ENCODE measurements around the gene OR51V1. TPM values are rescaled to one million over a fixed set of nuclear protein-coding genes. Genes with fewer than 3 reads are reported as not detected.

The OR51V1 gene
- total RNA-seq, 1 donor from 2014 or later, result not detected

GRCh38 chr11:5227681-5228080 is 27.2 kb upstream of the OR51V1 start:
- H3K9me3 Mint-ChIP-seq (ENCODE audit: unreplicated experiment), result no peaks in the 10 kb centered on the region
- TF ChIP-seq, protein P1, sequence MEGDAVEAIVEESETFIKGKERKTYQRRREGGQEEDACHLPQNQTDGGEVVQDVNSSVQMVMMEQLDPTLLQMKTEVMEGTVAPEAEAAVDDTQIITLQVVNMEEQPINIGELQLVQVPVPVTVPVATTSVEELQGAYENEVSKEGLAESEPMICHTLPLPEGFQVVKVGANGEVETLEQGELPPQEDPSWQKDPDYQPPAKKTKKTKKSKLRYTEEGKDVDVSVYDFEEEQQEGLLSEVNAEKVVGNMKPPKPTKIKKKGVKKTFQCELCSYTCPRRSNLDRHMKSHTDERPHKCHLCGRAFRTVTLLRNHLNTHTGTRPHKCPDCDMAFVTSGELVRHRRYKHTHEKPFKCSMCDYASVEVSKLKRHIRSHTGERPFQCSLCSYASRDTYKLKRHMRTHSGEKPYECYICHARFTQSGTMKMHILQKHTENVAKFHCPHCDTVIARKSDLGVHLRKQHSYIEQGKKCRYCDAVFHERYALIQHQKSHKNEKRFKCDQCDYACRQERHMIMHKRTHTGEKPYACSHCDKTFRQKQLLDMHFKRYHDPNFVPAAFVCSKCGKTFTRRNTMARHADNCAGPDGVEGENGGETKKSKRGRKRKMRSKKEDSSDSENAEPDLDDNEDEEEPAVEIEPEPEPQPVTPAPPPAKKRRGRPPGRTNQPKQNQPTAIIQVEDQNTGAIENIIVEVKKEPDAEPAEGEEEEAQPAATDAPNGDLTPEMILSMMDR (IDR thresholded peaks at IDR 0.05; ENCODE audit: unreplicated experiment), result no peak
- no peak for DNase-seq (ENCODE audit: low spot score)

DNA sequence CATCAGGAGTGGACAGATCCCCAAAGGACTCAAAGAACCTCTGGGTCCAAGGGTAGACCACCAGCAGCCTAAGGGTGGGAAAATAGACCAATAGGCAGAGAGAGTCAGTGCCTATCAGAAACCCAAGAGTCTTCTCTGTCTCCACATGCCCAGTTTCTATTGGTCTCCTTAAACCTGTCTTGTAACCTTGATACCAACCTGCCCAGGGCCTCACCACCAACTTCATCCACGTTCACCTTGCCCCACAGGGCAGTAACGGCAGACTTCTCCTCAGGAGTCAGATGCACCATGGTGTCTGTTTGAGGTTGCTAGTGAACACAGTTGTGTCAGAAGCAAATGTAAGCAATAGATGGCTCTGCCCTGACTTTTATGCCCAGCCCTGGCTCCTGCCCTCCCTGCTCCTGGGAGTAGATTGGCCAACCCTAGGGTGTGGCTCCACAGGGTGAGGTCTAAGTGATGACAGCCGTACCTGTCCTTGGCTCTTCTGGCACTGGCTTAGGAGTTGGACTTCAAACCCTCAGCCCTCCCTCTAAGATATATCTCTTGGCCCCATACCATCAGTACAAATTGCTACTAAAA is 26.3 kb upstream of the OR51V1 start, which contains the start of gene HBB:
Gene HBB (minus strand): TSS at position 340 of the 579 bp plus-strand sequence. CDS start 50 bp downstream, at position 290.
- TF ChIP-seq, protein P1 (IDR thresholded peaks at IDR 0.05; ENCODE audit: unreplicated experiment), result no peak
- no peaks in the 10 kb centered on the region for H3K27me3 Mint-ChIP-seq (ENCODE audit: unreplicated experiment)

More at GRCh38 chr11:5227681-5228080, 27.2 kb upstream of the OR51V1 start:
- H3K27ac Mint-ChIP-seq (ENCODE audit: unreplicated experiment), result no peak overlapping the region
- H3K27me3 Mint-ChIP-seq (ENCODE audit: unreplicated experiment), result no peaks in the 10 kb centered on the region
- H3K4me3 Mint-ChIP-seq (ENCODE audit: unreplicated experiment), result no peak overlapping the region
- H3K4me1 Mint-ChIP-seq (ENCODE audit: unreplicated experiment), result peaks cover 8% of the 10 kb centered on the region
- H3K36me3 Mint-ChIP-seq (ENCODE audit: low read depth, unreplicated experiment), result no peaks in the 10 kb centered on the region

GRCh38 chr11:5225480-5225871 is 25.0 kb upstream of the OR51V1 start:
- no peaks in the 10 kb centered on the region for H3K9me3 Mint-ChIP-seq (ENCODE audit: unreplicated experiment)
- H3K27me3 Mint-ChIP-seq (ENCODE audit: unreplicated experiment), result no peaks in the 10 kb centered on the region
- H3K36me3 Mint-ChIP-seq (ENCODE audit: low read depth, unreplicated experiment), result peaks cover 3% of the 10 kb centered on the region
- peaks cover 8% of the 10 kb centered on the region for H3K4me1 Mint-ChIP-seq (ENCODE audit: unreplicated experiment)
- H3K4me3 Mint-ChIP-seq (ENCODE audit: unreplicated experiment), result no peak overlapping the region
- TF ChIP-seq, protein P1 (IDR thresholded peaks at IDR 0.05; ENCODE audit: unreplicated experiment), result no peak
- no peak overlapping the region for H3K27ac Mint-ChIP-seq (ENCODE audit: unreplicated experiment)
- no peak for DNase-seq (ENCODE audit: low spot score)

More for the DNA sequence above, 26.3 kb upstream of the OR51V1 start, which contains the start of gene HBB:
- no peak within 1 kb of the TSS for H3K4me3 Mint-ChIP-seq (ENCODE audit: unreplicated experiment)
- H3K9me3 Mint-ChIP-seq (ENCODE audit: unreplicated experiment), result no peaks in the 10 kb centered on the region
- no peak for DNase-seq (ENCODE audit: low spot score)
- peaks cover 8% of the 10 kb centered on the region for H3K4me1 Mint-ChIP-seq (ENCODE audit: unreplicated experiment)
- no peak within 1 kb of the TSS for H3K27ac Mint-ChIP-seq (ENCODE audit: unreplicated experiment)
- peaks cover 3% of the 10 kb centered on the region for H3K36me3 Mint-ChIP-seq (ENCODE audit: low read depth, unreplicated experiment)

DNA sequence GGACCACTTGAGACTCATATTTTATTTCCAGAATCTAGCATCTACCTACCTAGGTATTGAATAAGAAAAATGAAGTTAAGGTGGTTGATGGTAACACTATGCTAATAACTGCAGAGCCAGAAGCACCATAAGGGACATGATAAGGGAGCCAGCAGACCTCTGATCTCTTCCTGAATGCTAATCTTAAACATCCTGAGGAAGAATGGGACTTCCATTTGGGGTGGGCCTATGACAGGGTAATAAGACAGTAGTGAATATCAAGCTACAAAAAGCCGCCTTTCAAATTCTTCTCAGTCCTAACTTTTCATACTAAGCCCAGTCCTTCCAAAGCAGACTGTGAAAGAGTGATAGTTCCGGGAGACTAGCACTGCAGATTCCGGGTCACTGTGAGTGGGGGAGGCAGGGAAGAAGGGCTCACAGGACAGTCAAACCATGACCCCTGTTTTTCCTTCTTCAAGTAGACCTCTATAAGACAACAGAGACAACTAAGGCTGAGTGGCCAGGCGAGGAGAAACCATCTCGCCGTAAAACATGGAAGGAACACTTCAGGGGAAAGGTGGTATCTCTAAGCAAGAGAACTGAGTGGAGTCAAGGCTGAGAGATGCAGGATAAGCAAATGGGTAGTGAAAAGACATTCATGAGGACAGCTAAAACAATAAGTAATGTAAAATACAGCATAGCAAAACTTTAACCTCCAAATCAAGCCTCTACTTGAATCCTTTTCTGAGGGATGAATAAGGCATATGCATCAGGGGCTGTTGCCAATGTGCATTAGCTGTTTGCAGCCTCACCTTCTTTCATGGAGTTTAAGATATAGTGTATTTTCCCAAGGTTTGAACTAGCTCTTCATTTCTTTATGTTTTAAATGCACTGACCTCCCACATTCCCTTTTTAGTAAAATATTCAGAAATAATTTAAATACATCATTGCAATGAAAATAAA is 24.3 kb upstream of the OR51V1 start:
- peaks cover 3% of the 10 kb centered on the region for H3K36me3 Mint-ChIP-seq (ENCODE audit: low read depth, unreplicated experiment)
- no peaks in the 10 kb centered on the region for H3K27me3 Mint-ChIP-seq (ENCODE audit: unreplicated experiment)
- H3K4me1 Mint-ChIP-seq (ENCODE audit: unreplicated experiment), result peaks cover 8% of the 10 kb centered on the region
- H3K27ac Mint-ChIP-seq (ENCODE audit: unreplicated experiment), result peak overlapping the region; percentile 3
- no peak for DNase-seq (ENCODE audit: low spot score)
- TF ChIP-seq, protein P1 (IDR thresholded peaks at IDR 0.05; ENCODE audit: unreplicated experiment), result no peak
- no peaks in the 10 kb centered on the region for H3K9me3 Mint-ChIP-seq (ENCODE audit: unreplicated experiment)
- H3K4me3 Mint-ChIP-seq (ENCODE audit: unreplicated experiment), result no peak overlapping the region

All from endothelial cell (in vitro differentiated cells).